Measurements from ENCODE around the gene HK1.
"Not testable (repeated sequence)": the region's sequence is repeated elsewhere in the genome, so short reads cannot be mapped to it uniquely, and the experiment has no call there.

HK1 gene

GRCh38 chr10:69307434-69307833, 29.1 kb downstream of the HK1 start:
- TF ChIP-seq CTCF (conservative IDR thresholded peaks at IDR 0.05; ENCODE audit: low read depth, low read length) = no peak

GRCh38 chr10:69308304-69308703, 30.0 kb downstream of the HK1 start:
- DNase-seq (ENCODE audit: low read depth); H3K4me3 ChIP-seq (ENCODE audit: low read depth, low read length): not testable (repeated sequence)

More at GRCh38 chr10:69307434-69307833, 29.1 kb downstream of the HK1 start:
- no peak overlapping the region for H3K4me3 ChIP-seq (ENCODE audit: low read depth, low read length)
- no peak for DNase-seq (ENCODE audit: low read depth)

- TF ChIP-seq CTCF (conservative IDR thresholded peaks at IDR 0.05; ENCODE audit: low read depth, low read length) = no peak
- no peak overlapping the region for H3K4me3 ChIP-seq (ENCODE audit: low read depth, low read length)
- DNase-seq (ENCODE audit: low read depth) = no peak
Measured at GRCh38 chr10:69311309-69311708, 33.0 kb downstream of the HK1 start.

- TF ChIP-seq CTCF (conservative IDR thresholded peaks at IDR 0.05; ENCODE audit: low read depth, low read length) = no peak
- H3K4me3 ChIP-seq (ENCODE audit: low read depth, low read length) = no peak overlapping the region
- no peak for DNase-seq (ENCODE audit: low read depth)
Measured at GRCh38 chr10:69312528-69312927, 34.2 kb downstream of the HK1 start.

- no peak overlapping the region for H3K4me3 ChIP-seq (ENCODE audit: low read depth, low read length)
- no peak for DNase-seq (ENCODE audit: low read depth)
- TF ChIP-seq CTCF (conservative IDR thresholded peaks at IDR 0.05; ENCODE audit: low read depth, low read length) = no peak
Measured at GRCh38 chr10:69315100-69315542, 36.8 kb downstream of the HK1 start.

GRCh38 chr10:69315610-69316312, 37.5 kb downstream of the HK1 start:
- no peak overlapping the region for H3K4me3 ChIP-seq (ENCODE audit: low read depth, low read length)
- TF ChIP-seq CTCF (conservative IDR thresholded peaks at IDR 0.05; ENCODE audit: low read depth, low read length) = no peak
- no peak for DNase-seq (ENCODE audit: low read depth)

- no peak for TF ChIP-seq CTCF (conservative IDR thresholded peaks at IDR 0.05; ENCODE audit: low read depth, low read length)
- H3K4me3 ChIP-seq (ENCODE audit: low read depth, low read length) = no peak overlapping the region
- peak; percentile 47 for DNase-seq (ENCODE audit: low read depth)
Measured at GRCh38 chr10:69316313-69317059, 38.2 kb downstream of the HK1 start.

All from choroid plexus epithelial cell (primary cell).